ENCODE measurements around the gene WFS1. TPM values are rescaled to one million over a fixed set of nuclear protein-coding genes. Genes with fewer than 3 reads are reported as not detected.

WFS1 gene
- total RNA-seq, 1 experiment from 2014 or later: 21.5 TPM

GRCh38 chr4:6278801-6279197, 9.1 kb downstream of the WFS1 start:
- no peak overlapping the region for H3K9ac ChIP-seq (ENCODE audit: low read length)
- H3K79me2 ChIP-seq (ENCODE audit: insufficient read depth, low read length): no peaks in the 10 kb centered on the region
- CTCF ChIA-PET: no interaction called here
- H2AFZ ChIP-seq (ENCODE audit: low read depth, low read length, poor library complexity, severe bottlenecking): no peak overlapping the region
- RAD21 ChIA-PET (ENCODE audit: low non-redundant PET in 1 of 2, low total read pairs in 2 of 2, uncharacterized antibody in 2 of 2, unreplicated experiment in 2 of 2): no interaction called here
- H3K4me3 ChIP-seq (replicated peaks in 1 of 2; ENCODE audit: low read depth in 1 of 2, low read length in 2 of 2): no peak overlapping the region
- no peaks in the 10 kb centered on the region for H3K9me2 ChIP-seq (ENCODE audit: insufficient read depth)
- no peaks in the 10 kb centered on the region for H3K27me3 ChIP-seq (ENCODE audit: insufficient read depth, low read length)
- H3K4me1 ChIP-seq (ENCODE audit: control insufficient read depth in 1 of 2, insufficient read depth in 2 of 2, low read length in 2 of 2): peaks cover 1 to 8% of the 10 kb centered on the region in 2 experiments
- no peaks in the 10 kb centered on the region for H3K9me3 ChIP-seq (ENCODE audit: control insufficient read depth in 1 of 2, insufficient read depth in 1 of 2, low read depth in 1 of 2, low read length in 2 of 2)
- ATAC-seq: no peak
- TF ChIP-seq TCF7L2 (IDR thresholded peaks at IDR 0.05; ENCODE audit: borderline replicate concordance, extremely low read depth, insufficient read depth, insufficient read length): no peak
- TF ChIP-seq, protein P1, sequence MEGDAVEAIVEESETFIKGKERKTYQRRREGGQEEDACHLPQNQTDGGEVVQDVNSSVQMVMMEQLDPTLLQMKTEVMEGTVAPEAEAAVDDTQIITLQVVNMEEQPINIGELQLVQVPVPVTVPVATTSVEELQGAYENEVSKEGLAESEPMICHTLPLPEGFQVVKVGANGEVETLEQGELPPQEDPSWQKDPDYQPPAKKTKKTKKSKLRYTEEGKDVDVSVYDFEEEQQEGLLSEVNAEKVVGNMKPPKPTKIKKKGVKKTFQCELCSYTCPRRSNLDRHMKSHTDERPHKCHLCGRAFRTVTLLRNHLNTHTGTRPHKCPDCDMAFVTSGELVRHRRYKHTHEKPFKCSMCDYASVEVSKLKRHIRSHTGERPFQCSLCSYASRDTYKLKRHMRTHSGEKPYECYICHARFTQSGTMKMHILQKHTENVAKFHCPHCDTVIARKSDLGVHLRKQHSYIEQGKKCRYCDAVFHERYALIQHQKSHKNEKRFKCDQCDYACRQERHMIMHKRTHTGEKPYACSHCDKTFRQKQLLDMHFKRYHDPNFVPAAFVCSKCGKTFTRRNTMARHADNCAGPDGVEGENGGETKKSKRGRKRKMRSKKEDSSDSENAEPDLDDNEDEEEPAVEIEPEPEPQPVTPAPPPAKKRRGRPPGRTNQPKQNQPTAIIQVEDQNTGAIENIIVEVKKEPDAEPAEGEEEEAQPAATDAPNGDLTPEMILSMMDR (IDR thresholded peaks at IDR 0.05 in 2 of 3, conservative IDR thresholded peaks at IDR 0.05 in 1 of 3; ENCODE audit: borderline replicate concordance in 1 of 3, insufficient read depth in 1 of 3, low read depth in 2 of 3, low read length in 2 of 3): no peak
- TF ChIP-seq, protein P2, sequence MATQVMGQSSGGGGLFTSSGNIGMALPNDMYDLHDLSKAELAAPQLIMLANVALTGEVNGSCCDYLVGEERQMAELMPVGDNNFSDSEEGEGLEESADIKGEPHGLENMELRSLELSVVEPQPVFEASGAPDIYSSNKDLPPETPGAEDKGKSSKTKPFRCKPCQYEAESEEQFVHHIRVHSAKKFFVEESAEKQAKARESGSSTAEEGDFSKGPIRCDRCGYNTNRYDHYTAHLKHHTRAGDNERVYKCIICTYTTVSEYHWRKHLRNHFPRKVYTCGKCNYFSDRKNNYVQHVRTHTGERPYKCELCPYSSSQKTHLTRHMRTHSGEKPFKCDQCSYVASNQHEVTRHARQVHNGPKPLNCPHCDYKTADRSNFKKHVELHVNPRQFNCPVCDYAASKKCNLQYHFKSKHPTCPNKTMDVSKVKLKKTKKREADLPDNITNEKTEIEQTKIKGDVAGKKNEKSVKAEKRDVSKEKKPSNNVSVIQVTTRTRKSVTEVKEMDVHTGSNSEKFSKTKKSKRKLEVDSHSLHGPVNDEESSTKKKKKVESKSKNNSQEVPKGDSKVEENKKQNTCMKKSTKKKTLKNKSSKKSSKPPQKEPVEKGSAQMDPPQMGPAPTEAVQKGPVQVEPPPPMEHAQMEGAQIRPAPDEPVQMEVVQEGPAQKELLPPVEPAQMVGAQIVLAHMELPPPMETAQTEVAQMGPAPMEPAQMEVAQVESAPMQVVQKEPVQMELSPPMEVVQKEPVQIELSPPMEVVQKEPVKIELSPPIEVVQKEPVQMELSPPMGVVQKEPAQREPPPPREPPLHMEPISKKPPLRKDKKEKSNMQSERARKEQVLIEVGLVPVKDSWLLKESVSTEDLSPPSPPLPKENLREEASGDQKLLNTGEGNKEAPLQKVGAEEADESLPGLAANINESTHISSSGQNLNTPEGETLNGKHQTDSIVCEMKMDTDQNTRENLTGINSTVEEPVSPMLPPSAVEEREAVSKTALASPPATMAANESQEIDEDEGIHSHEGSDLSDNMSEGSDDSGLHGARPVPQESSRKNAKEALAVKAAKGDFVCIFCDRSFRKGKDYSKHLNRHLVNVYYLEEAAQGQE (IDR thresholded peaks at IDR 0.05; ENCODE audit: low read depth): no peak
- no peak for TF ChIP-seq SP1 (IDR thresholded peaks at IDR 0.05; ENCODE audit: low read depth)
- TF ChIP-seq MAX (IDR thresholded peaks at IDR 0.05): no peak
- TF ChIP-seq EGR1 (IDR thresholded peaks at IDR 0.05; ENCODE audit: low read depth): no peak
- TF ChIP-seq EZH2phosphoT487 (IDR thresholded peaks at IDR 0.05; ENCODE audit: borderline replicate concordance): no peak
- TF ChIP-seq ATF3 (IDR thresholded peaks at IDR 0.05): no peak
- TF ChIP-seq ELF1 (IDR thresholded peaks at IDR 0.05; ENCODE audit: borderline replicate concordance, low read depth): no peak
- TF ChIP-seq POLR2A (IDR thresholded peaks at IDR 0.05; ENCODE audit: borderline replicate concordance, extremely low read depth, insufficient read depth, insufficient read length): no peak
- no peak for TF ChIP-seq SRF (IDR thresholded peaks at IDR 0.05; ENCODE audit: low read depth)
- no peak for TF ChIP-seq FOSL1 (IDR thresholded peaks at IDR 0.05; ENCODE audit: low read depth)
- no peak for TF ChIP-seq ZFX (IDR thresholded peaks at IDR 0.05)
- TF ChIP-seq, protein P3, sequence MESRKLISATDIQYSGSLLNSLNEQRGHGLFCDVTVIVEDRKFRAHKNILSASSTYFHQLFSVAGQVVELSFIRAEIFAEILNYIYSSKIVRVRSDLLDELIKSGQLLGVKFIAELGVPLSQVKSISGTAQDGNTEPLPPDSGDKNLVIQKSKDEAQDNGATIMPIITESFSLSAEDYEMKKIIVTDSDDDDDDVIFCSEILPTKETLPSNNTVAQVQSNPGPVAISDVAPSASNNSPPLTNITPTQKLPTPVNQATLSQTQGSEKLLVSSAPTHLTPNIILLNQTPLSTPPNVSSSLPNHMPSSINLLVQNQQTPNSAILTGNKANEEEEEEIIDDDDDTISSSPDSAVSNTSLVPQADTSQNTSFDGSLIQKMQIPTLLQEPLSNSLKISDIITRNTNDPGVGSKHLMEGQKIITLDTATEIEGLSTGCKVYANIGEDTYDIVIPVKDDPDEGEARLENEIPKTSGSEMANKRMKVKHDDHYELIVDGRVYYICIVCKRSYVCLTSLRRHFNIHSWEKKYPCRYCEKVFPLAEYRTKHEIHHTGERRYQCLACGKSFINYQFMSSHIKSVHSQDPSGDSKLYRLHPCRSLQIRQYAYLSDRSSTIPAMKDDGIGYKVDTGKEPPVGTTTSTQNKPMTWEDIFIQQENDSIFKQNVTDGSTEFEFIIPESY (IDR thresholded peaks at IDR 0.05; ENCODE audit: extremely low read depth, insufficient replicate concordance, low read length): no peak
- no peak for TF ChIP-seq ZNF274 (IDR thresholded peaks at IDR 0.05; ENCODE audit: low read depth, low read length)
- no peak for TF ChIP-seq CEBPB (IDR thresholded peaks at IDR 0.05; ENCODE audit: low read depth)
- TF ChIP-seq YY1 (IDR thresholded peaks at IDR 0.05; ENCODE audit: extremely low read depth, insufficient replicate concordance, low read depth, low read length): no peak
- POLR2A ChIA-PET: no interaction called here
- intact Hi-C loops (cut with micrococcal nuclease): no loop called here
- no TSS peak for BruUV-seq (replicated peaks)
- H4K20me1 ChIP-seq (ENCODE audit: insufficient read depth): no peaks in the 10 kb centered on the region
- DNase-seq (ENCODE audit: low read depth, low spot score): no peak
- no peak overlapping the region for H3K27ac ChIP-seq (ENCODE audit: low read depth, low read length)
- H3K36me3 ChIP-seq (ENCODE audit: control insufficient read depth in 1 of 2, insufficient read depth in 2 of 2, low read length in 2 of 2): no peaks in the 10 kb centered on the region
- H3K4me2 ChIP-seq (ENCODE audit: low read length): no peak overlapping the region

All from HCT116 (cell line).